Measurements from ENCODE around the gene ASCL1. TPM values are rescaled to one million over a fixed set of nuclear protein-coding genes. Genes with fewer than 3 reads are reported as not detected.

The ASCL1 gene
- total and polyA plus RNA-seq, 9 of the 15 experiments (the other 6 are each of a cell fraction or from before 2014, with no cell fraction given), result 0.01 to 0.09 (median 0.04) TPM; not detected in 3

- Histone ChIP-seq H2AFZ (ENCODE audit: low read depth, low read length) (no peak overlapping the region), H3K9me1 (ENCODE audit: control insufficient read depth, insufficient read depth, low read length) (no peaks in the 10 kb centered on the region), H3K27me3 (ENCODE audit: control insufficient read depth in 2 of 2, insufficient read depth in 2 of 2, low read length in 2 of 2) (no peaks in the 10 kb centered on the region), H3K27ac (ENCODE audit: extremely low read depth, low read depth, low read length) (no peak overlapping the region), H3K36me3 (ENCODE audit: control insufficient read depth, insufficient read depth, low read length) (no peaks in the 10 kb centered on the region), H4K20me1 (replicated peaks; ENCODE audit: control insufficient read depth, insufficient read depth, low read length) (no peaks in the 10 kb centered on the region), H3K9me3 (replicated peaks; ENCODE audit: control insufficient read depth, insufficient read depth, low read depth, low read length) (no peaks in the 10 kb centered on the region), H3K4me3 (no peak overlapping the region), H3K4me1 (replicated peaks in 1 of 2; ENCODE audit: control insufficient read depth in 2 of 2, insufficient read depth in 2 of 2, low read length in 2 of 2) (no peaks in the 10 kb centered on the region), H3K79me2 (ENCODE audit: control insufficient read depth, insufficient read depth, low read length) (no peaks in the 10 kb centered on the region), H3K4me2 (ENCODE audit: insufficient read depth, low read length) (no peak overlapping the region), H3K9ac (ENCODE audit: insufficient read depth in 1 of 2, low read depth in 2 of 2, low read length in 2 of 2) (no peak overlapping the region)
- in situ Hi-C loops (cut with MboI) (no loop called here), intact Hi-C loops (cut with micrococcal nuclease) (no loop called here)
- DNase-seq (ENCODE audit: extremely low read depth in 1 of 4, low spot score in 3 of 4) (no peak), FAIRE-seq (no peak), ATAC-seq (no peak)
- 4% methylated on average over 2 of the region's 2 CpGs for WGBS (ENCODE audit: insufficient coverage, low coverage, missing lambda C conversion rate)
- TF ChIP-seq CTCF (IDR thresholded peaks at IDR 0.05 in 2 of 3, conservative IDR thresholded peaks at IDR 0.05 in 1 of 3; ENCODE audit: insufficient read depth in 2 of 3, low read depth in 1 of 3, low read length in 3 of 3), result peak in 2 of 3 experiments; percentile 10 to 43; a peak in 2 of 6 replicates
- TF ChIP-seq BRF2 (IDR thresholded peaks at IDR 0.05; ENCODE audit: borderline replicate concordance, insufficient read depth, insufficient read length), result no peak
- TF ChIP-seq RAD21 (CRISPR knock-in tag; conservative IDR thresholded peaks at IDR 0.05 in 1 of 2, IDR thresholded peaks at IDR 0.05 in 1 of 2), result peak in 1 of 2 experiments; percentile 41; a peak in 2 of 4 replicates
- ChIA-PET POLR2A (interaction anchor here (1.7 kb wide), 1 partner anchor 8 kb away, joined by 4 read pairs; no protein-coding TSS in a partner anchor), CTCF (ENCODE audit: low intra/inter-chr PET ratio) (interaction anchor here (1.5 kb wide), 1 partner anchor 57 kb away, joined by 10 read pairs; no protein-coding TSS in a partner anchor)
- BruUV-seq (replicated peaks), result no TSS peak
These were observed 17.7 kb upstream of the ASCL1 start for GRCh38 chr12:102939670-102940222.
